WI38 (cell line): ENCODE data around the gene LSAMP.

Experiments
- H3K4me3 ChIP-seq: 2 replicates; pipeline ENCODE4 v1.5.1; 2011; ENCODE audit warnings: low read depth, mild to moderate bottlenecking, control low read depth, low read length
- CTCF ChIP-seq: IDR thresholded peaks from 2 replicates; pipeline ENCODE4 v1.5.1; 2012; ENCODE audit warnings: low read depth, mild to moderate bottlenecking, control low read depth, low read length

The LSAMP gene

GRCh38 chr3:115819785-115820384, 625.4 kb downstream of the LSAMP start:
- TF ChIP-seq CTCF = peak; percentile 74
- H3K4me3 ChIP-seq = no peak overlapping the region

DNA sequence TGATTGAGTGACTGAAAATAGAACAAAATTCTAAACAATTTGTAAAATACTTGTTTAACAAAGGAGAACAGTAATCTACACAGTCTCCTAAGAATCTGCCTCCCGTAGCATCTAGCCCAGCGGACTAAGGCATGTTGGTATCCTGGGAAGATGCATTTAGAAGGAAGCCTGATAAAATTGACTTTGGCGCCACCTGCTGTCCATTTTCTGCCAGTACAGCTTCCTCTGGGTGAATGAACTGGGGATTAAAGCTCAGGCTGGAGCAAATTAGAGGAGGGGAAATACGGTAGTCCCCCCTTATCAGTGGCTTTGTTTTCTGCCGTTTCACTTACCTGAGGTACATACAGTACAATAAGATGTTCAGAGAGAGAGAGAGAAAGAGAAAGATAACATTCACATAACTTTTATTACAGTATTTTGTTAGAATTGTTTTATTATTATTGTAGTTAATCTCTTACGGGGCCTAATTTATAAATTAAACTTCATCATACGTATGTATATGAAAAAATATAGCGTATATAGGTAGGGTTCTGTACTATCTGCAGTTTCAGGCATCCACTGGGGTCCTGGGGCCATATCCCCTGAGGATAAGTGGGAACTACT, 630.4 kb downstream of the LSAMP start:
- TF ChIP-seq CTCF = peak; percentile 79
- H3K4me3 ChIP-seq = no peak overlapping the region

- TF ChIP-seq CTCF = no peak
- H3K4me3 ChIP-seq = no peak overlapping the region
These were observed 631.3 kb downstream of the LSAMP start for GRCh38 chr3:115814006-115814405.

DNA sequence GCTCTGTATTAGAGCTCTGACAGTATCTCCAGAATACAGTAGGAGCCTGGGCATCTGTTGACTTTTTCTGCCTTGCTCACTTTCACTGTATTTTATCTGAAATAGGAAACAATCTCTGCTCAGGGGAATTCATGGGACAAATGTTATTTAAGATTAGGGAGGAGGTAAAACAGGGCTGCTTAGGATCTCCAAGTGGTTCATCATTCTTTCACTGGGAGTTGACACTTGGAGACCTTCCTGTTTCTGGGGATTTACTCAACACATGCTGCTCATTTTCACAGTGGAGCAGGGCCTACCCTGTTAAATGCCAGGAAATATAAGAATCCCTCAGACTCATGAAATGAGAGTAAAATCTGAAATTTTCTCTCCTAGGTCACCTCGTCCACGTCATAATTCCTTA, 636.5 kb downstream of the LSAMP start:
- no peak overlapping the region for H3K4me3 ChIP-seq
- no peak for TF ChIP-seq CTCF

- TF ChIP-seq CTCF = no peak
- H3K4me3 ChIP-seq = no peak overlapping the region
These were observed 637.0 kb downstream of the LSAMP start for GRCh38 chr3:115808244-115808643.

- no peak for TF ChIP-seq CTCF
- H3K4me3 ChIP-seq = no peak overlapping the region
These were observed 638.8 kb downstream of the LSAMP start for GRCh38 chr3:115806501-115806900.

GRCh38 chr3:115805520-115805919, 639.8 kb downstream of the LSAMP start:
- TF ChIP-seq CTCF = no peak
- H3K4me3 ChIP-seq = no peak overlapping the region
